ENCODE data around the gene GOLGA6L9.
"Not testable (repeated sequence)": the region's sequence is repeated elsewhere in the genome, so short reads cannot be mapped to it uniquely, and the experiment has no call there.

Gene GOLGA6L9

GRCh38 chr15:82429693-82430092 is at the start of gene GOLGA6L9:
Gene GOLGA6L9 (plus strand): TSS chr15:82429816. CDS start chr15:82430080, 264 bp downstream.
- not testable (repeated sequence) for H3K4me3 ChIP-seq (ENCODE audit: low read depth, low read length)

GRCh38 chr15:82381330-82381955 is 48.2 kb upstream of the GOLGA6L9 start:
- H3K4me3 ChIP-seq (ENCODE audit: low read depth, low read length), result not testable (repeated sequence)

GRCh38 chr15:82387209-82387608 is 42.4 kb upstream of the GOLGA6L9 start:
- H3K4me3 ChIP-seq (ENCODE audit: low read depth, low read length), result not testable (repeated sequence)

GRCh38 chr15:82390152-82390551 is 39.5 kb upstream of the GOLGA6L9 start:
- H3K4me3 ChIP-seq (ENCODE audit: low read depth, low read length), result not testable (repeated sequence)

GRCh38 chr15:82392077-82392476 is 37.5 kb upstream of the GOLGA6L9 start:
- H3K4me3 ChIP-seq (ENCODE audit: low read depth, low read length), result not testable (repeated sequence)

GRCh38 chr15:82393671-82394070 is 35.9 kb upstream of the GOLGA6L9 start:
- H3K4me3 ChIP-seq (ENCODE audit: low read depth, low read length), result no peak overlapping the region
- no peak for TF ChIP-seq CTCF (IDR thresholded peaks at IDR 0.05; ENCODE audit: low read depth, low read length)

- H3K4me3 ChIP-seq (ENCODE audit: low read depth, low read length), result not testable (repeated sequence)
These were observed 33.8 kb upstream of the GOLGA6L9 start for GRCh38 chr15:82395788-82396187.

- no peak for TF ChIP-seq CTCF (IDR thresholded peaks at IDR 0.05; ENCODE audit: low read depth, low read length)
- no peak overlapping the region for H3K4me3 ChIP-seq (ENCODE audit: low read depth, low read length)
These were observed 31.8 kb upstream of the GOLGA6L9 start for GRCh38 chr15:82397817-82398216.

- H3K4me3 ChIP-seq (ENCODE audit: low read depth, low read length), result no peak overlapping the region
- TF ChIP-seq CTCF (IDR thresholded peaks at IDR 0.05; ENCODE audit: low read depth, low read length), result no peak
These were observed 30.8 kb upstream of the GOLGA6L9 start for GRCh38 chr15:82398785-82399184.

GRCh38 chr15:82399366-82400103 is 30.1 kb upstream of the GOLGA6L9 start:
- H3K4me3 ChIP-seq (ENCODE audit: low read depth, low read length), result not testable (repeated sequence)

- H3K4me3 ChIP-seq (ENCODE audit: low read depth, low read length), result not testable (repeated sequence)
These were observed 27.7 kb upstream of the GOLGA6L9 start for GRCh38 chr15:82401918-82402317.

- not testable (repeated sequence) for H3K4me3 ChIP-seq (ENCODE audit: low read depth, low read length)
These were observed 27.3 kb upstream of the GOLGA6L9 start for GRCh38 chr15:82402341-82402740.

GRCh38 chr15:82406211-82406610 is 23.4 kb upstream of the GOLGA6L9 start:
- H3K4me3 ChIP-seq (ENCODE audit: low read depth, low read length), result not testable (repeated sequence)

- H3K4me3 ChIP-seq (ENCODE audit: low read depth, low read length), result not testable (repeated sequence)
These were observed 19.3 kb upstream of the GOLGA6L9 start for GRCh38 chr15:82410306-82410705.

GRCh38 chr15:82411595-82411994 is 18.0 kb upstream of the GOLGA6L9 start:
- H3K4me3 ChIP-seq (ENCODE audit: low read depth, low read length), result not testable (repeated sequence)

Measured in WI38 (cell line).